Raji (cell line): ENCODE results near the gene UBQLN3.

Experiments used
- POLR2A ChIP-seq: IDR thresholded peaks from 2 replicates; pipeline ENCODE4 v1.6.1; 2011; ENCODE audit warnings: low read depth, low read length, control low read depth; ENCODE audit not compliant: insufficient read depth

The UBQLN3 gene

GRCh38 chr11:5509803-5510202 is at the start of gene UBQLN3:
UBQLN3 (minus strand) TSS chr11:5509957; CDS start chr11:5509558, 399 bp downstream.
- no peak for TF ChIP-seq POLR2A

DNA sequence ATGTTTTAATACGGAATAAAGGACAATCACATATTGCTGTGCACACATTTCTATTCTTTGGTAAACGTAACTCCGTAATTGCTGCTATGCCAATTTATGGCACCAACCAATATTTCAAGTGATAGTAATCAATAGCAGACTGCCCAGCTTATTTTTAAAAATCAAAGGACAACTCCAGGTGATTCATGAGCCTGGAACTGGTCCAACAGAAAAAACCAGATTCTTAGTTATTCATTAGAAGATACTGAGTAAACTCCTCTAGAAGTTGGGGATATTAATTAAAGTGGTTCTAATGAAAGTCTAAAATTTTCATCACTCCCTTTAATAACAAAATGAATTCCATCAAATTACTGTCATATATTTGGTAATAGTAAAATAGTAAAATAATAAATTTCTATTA is 48.0 kb upstream of the UBQLN3 start:
- TF ChIP-seq POLR2A: no peak

DNA sequence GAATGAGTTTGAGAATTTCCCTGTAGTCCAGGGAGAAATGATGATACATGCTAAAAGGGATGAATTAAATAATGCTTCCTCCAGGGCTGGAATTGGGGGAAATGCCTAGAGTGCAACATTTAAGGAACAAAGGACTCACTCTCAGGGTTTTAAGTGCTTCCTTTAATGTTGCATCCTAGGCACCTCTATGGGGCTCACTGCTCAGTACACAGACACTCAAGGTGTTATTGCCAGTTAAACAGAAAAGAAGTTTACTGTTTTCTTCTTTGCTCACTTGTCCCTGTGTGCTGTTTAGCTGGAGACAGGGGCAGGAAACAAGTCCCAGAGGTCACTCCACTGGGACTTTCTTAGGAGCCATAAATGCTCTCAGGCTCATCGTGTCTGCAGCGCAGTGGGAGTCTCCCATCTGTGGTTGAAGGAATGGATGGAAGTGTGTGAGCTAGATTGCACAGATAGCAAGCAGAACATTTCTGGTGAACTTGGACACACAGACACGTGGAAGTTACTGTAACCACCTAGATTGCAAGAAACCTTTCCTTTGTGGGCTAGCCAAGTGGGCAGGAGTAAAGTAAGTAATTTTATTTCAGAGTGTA is 46.9 kb upstream of the UBQLN3 start:
- TF ChIP-seq POLR2A: no peak

- TF ChIP-seq POLR2A: no peak
Observed at GRCh38 chr11:5553343-5553742, 43.6 kb upstream of the UBQLN3 start.

DNA sequence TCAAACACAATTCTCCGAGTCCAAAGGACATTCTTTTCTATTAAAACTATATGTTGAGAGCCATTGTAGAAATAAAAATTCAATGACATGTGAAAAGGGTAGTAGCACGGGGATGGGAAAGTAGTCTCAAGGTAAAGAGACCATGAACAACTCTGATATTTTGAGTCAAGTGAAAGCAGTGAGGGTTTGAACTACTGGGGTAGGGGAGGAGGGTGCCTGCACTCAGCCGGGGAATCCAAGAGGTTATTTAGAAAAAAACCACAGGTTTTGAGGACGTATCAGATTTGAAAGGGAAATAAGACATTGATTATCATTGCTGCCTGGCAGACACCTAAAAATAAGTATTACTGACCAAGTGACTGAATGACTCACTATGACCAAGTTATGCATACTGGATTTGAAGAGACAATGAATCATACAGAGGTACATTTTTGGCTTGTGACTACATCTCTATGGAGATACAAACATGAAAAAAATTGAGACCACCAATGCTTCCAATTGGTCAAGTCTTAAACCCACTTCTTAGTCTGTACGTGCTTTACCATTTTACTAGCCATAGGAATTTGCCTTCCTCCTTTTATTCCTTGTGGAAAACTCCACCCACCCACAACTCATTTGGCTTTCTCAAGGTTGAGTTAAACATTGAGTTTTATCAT is 40.8 kb upstream of the UBQLN3 start:
- no peak for TF ChIP-seq POLR2A

DNA sequence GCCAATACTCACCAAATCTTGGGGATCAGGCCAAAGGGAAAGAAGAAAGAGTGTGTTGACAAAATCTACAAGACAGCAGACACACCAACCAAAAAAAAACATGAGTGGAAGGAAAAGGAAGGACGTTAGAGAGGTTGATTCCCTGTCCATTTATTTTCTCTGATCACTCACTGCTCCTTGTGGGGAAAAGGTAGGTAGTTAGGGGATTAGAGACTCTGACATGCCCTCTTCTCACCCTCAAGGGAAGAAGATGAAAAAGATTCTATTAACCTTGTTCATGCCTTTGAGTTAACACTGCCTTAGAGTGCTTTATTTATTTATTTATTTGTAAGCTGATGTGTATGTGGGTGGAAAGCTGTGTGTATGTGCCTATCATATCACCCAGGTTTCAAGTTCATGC is 38.7 kb upstream of the UBQLN3 start, which contains the start of gene OR52H1:
OR52H1 (minus strand) TSS at position 101 of the 400 bp plus-strand sequence. CDS start 3,035 bp downstream, outside the sequence.
- no peak for TF ChIP-seq POLR2A

DNA sequence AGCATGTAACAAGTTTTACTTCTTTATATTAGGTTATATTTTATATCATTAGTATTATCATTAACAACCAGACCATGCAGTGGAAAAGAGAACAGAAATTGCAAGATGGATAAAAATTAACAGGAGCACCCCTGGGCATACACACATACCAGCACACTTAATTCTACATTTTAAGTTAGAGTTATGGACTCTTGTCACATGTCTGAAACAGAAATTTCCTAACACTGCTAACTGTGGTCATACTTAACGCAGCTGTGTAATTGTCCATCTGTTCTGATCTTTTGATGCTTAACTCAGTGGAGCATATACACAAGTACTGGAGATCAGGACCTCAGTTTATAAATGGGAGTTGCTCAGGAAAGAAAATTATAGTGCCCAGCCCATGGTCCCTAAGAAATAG is 38.2 kb upstream of the UBQLN3 start:
- no peak for TF ChIP-seq POLR2A

- TF ChIP-seq POLR2A: no peak
Observed at GRCh38 chr11:5546457-5546856, 36.7 kb upstream of the UBQLN3 start.

DNA sequence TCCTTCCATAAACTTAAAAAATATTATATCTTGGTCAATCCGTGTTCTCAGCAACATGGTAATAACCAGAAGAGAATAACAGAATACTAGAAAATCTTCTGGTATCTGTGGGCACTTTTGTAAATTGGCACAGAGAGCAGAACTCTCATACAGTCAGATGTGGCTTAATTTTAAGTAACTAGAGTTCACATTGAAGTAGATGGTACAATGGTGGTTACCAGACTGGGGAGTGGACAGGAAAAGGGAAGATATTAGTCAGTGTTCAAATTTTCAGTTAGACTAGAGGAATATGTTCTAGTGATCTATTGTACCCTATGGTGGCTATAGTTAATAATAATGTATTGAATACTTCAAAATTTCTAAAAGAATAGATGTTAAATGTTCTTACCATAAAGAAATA is 31.7 kb upstream of the UBQLN3 start:
- TF ChIP-seq POLR2A: no peak

GRCh38 chr11:5536482-5536881 is 26.7 kb upstream of the UBQLN3 start:
- TF ChIP-seq POLR2A: no peak

DNA sequence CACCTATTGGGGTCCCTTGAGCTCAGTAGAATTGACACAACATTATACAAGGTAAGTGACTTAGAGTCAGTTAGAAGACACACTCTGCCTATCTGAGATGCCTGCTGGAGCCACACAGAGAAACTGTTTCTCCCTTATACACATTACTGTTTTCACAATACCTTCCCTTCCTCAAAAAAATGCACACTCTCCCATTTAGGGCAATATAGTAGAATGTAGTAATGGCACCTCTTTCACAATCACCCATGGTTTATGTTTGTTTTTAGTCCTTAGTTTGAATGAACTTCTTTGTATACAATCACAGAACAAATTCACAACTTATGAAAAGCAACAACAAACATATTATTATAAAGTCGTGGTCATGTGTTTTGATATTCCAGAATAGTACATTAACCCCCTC is 24.3 kb upstream of the UBQLN3 start:
- no peak for TF ChIP-seq POLR2A

- TF ChIP-seq POLR2A: no peak
Observed at GRCh38 chr11:5531053-5531831, 21.5 kb upstream of the UBQLN3 start.

DNA sequence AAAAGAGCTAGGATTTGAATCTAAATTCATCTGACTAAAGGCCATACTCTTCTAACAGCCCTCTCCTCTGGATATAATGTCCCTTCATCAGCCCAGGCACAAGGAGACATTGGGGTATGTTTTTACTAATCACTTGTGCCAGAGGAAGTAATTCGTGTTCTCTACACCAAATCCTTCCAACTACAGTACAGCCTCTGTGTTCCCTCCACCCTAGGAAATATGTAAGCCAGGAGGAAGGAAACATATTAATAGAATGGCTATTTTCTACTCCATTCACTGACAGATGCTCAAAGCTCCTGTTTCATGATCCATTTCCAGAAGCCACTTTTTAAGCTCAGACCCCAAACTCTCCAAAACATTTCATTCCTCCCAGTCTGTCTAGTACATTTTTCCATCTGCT is 18.7 kb upstream of the UBQLN3 start:
- no peak for TF ChIP-seq POLR2A

- TF ChIP-seq POLR2A: no peak
Observed at GRCh38 chr11:5527716-5528115, 18.0 kb upstream of the UBQLN3 start.

DNA sequence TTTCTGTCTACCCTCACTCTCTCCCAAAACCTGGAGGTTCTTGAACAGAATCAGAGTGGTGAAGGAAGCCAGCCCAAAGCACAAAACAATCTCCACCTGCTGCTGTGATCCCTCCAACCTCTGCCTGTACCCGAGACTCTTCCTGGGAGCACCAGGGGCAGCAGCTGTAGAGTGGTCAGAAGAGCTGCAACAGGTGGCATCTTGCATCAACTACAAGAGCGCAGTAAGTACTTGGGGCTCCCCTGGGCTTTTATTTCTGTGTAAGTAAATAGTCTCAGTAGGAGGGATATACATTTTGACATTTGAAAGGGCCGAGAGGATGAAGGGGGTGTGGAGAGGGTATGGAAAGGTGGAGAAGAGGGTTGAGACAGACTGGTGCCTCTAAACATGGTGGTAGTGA is 15.0 kb upstream of the UBQLN3 start:
- no peak for TF ChIP-seq POLR2A

DNA sequence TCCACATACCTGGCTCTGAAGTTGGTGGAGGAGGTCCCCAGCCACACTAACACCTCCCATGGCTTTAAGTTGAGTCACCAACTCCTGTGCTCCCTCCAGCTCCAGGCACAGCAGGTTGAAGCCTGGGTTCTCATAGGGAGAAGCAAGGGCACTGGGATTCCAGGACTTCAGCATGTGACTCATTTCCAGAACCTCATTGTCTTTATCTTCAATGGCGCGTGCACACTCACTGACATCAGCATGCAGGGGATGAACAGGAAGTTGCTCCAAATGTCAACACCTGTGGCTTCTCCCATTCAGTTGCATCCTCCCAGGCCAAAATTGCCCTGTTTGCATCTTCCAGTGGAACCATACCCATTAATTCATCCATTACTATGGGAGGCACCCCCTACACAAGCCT is 12.6 kb upstream of the UBQLN3 start:
- TF ChIP-seq POLR2A: no peak
